ENCODE measurements around the gene PTPRM. TPM values are rescaled to one million over a fixed set of nuclear protein-coding genes. Genes with fewer than 3 reads are reported as not detected.
A peak's percentile ranks its signal among the peaks of the same experiment; 100 is the strongest.

Gene PTPRM
- total RNA-seq, 1 experiment from 2014 or later, result 14.5 TPM

DNA sequence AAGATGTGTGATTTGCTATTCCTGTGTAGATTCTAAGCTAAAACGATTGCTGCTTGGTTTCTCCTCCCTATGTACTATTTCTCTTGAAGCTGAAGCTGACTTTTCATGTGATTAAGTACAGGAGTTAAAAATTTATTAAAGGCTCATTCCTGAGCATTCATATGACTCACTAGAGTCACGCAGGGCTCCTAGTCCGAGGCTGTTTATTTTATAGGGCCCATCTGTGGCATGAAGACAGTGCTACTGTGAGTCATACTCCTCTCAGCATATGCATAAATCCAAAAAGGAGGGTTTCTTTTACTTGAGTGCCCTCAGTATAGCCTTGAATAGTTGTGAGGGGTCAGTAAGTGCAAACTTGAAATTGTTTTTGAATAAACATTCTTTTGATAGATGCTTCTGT lies 378.8 kb downstream of the PTPRM start:
- POLR2A ChIA-PET, result no interaction called here
- BruUV-seq (replicated peaks), result no TSS peak
- H3K79me2 ChIP-seq (ENCODE audit: insufficient read depth, low read length), result no peaks in the 10 kb centered on the region
- peaks cover 19 to 39% of the 10 kb centered on the region in 2 experiments for H3K4me1 ChIP-seq (ENCODE audit: control insufficient read depth in 1 of 2, insufficient read depth in 2 of 2, low read length in 2 of 2)
- H3K27ac ChIP-seq (ENCODE audit: low read depth, low read length), result peak overlapping the region; percentile 43; the same call in 1 of the 2 replicates
- H3K36me3 ChIP-seq (ENCODE audit: control insufficient read depth in 1 of 2, insufficient read depth in 2 of 2, low read length in 2 of 2), result no peaks in the 10 kb centered on the region
- TF ChIP-seq EGR1 (IDR thresholded peaks at IDR 0.05; ENCODE audit: low read depth) (no peak), JUND (IDR thresholded peaks at IDR 0.05) (peak; percentile 52; the same call in 1 of the 2 replicates), SIN3A (IDR thresholded peaks at IDR 0.05; ENCODE audit: low read depth) (no peak), SRF (IDR thresholded peaks at IDR 0.05; ENCODE audit: low read depth) (0 out of 2 replicates have a peak, but pooled peaks have one; percentile 16), CEBPB (IDR thresholded peaks at IDR 0.05; ENCODE audit: low read depth) (no peak), EZH2phosphoT487 (IDR thresholded peaks at IDR 0.05; ENCODE audit: borderline replicate concordance) (no peak), FOSL1 (IDR thresholded peaks at IDR 0.05; ENCODE audit: low read depth) (peak; percentile 63; the same call in 1 of the 2 replicates), TCF7L2 (IDR thresholded peaks at IDR 0.05; ENCODE audit: borderline replicate concordance, extremely low read depth, insufficient read depth, insufficient read length) (no peak), REST (IDR thresholded peaks at IDR 0.05; ENCODE audit: low read depth) (no peak), POLR2A (IDR thresholded peaks at IDR 0.05; ENCODE audit: borderline replicate concordance, extremely low read depth, insufficient read depth, insufficient read length) (no peak), RAD21 (IDR thresholded peaks at IDR 0.05; ENCODE audit: low read depth) (peak; percentile 9; the same call in 1 of the 2 replicates), SP1 (IDR thresholded peaks at IDR 0.05; ENCODE audit: low read depth) (peak; percentile 36; the same call in 1 of the 2 replicates), CBX3 (IDR thresholded peaks at IDR 0.05; ENCODE audit: low read depth) (no peak), ATF3 (IDR thresholded peaks at IDR 0.05) (no peak)
- TF ChIP-seq, protein P1, sequence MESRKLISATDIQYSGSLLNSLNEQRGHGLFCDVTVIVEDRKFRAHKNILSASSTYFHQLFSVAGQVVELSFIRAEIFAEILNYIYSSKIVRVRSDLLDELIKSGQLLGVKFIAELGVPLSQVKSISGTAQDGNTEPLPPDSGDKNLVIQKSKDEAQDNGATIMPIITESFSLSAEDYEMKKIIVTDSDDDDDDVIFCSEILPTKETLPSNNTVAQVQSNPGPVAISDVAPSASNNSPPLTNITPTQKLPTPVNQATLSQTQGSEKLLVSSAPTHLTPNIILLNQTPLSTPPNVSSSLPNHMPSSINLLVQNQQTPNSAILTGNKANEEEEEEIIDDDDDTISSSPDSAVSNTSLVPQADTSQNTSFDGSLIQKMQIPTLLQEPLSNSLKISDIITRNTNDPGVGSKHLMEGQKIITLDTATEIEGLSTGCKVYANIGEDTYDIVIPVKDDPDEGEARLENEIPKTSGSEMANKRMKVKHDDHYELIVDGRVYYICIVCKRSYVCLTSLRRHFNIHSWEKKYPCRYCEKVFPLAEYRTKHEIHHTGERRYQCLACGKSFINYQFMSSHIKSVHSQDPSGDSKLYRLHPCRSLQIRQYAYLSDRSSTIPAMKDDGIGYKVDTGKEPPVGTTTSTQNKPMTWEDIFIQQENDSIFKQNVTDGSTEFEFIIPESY (IDR thresholded peaks at IDR 0.05; ENCODE audit: extremely low read depth, insufficient replicate concordance, low read length), result no peak
- TF ChIP-seq, protein P2, sequence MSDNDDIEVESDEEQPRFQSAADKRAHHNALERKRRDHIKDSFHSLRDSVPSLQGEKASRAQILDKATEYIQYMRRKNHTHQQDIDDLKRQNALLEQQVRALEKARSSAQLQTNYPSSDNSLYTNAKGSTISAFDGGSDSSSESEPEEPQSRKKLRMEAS (IDR thresholded peaks at IDR 0.05), result no peak
- TF ChIP-seq, protein P3, sequence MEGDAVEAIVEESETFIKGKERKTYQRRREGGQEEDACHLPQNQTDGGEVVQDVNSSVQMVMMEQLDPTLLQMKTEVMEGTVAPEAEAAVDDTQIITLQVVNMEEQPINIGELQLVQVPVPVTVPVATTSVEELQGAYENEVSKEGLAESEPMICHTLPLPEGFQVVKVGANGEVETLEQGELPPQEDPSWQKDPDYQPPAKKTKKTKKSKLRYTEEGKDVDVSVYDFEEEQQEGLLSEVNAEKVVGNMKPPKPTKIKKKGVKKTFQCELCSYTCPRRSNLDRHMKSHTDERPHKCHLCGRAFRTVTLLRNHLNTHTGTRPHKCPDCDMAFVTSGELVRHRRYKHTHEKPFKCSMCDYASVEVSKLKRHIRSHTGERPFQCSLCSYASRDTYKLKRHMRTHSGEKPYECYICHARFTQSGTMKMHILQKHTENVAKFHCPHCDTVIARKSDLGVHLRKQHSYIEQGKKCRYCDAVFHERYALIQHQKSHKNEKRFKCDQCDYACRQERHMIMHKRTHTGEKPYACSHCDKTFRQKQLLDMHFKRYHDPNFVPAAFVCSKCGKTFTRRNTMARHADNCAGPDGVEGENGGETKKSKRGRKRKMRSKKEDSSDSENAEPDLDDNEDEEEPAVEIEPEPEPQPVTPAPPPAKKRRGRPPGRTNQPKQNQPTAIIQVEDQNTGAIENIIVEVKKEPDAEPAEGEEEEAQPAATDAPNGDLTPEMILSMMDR (IDR thresholded peaks at IDR 0.05 in 2 of 3, conservative IDR thresholded peaks at IDR 0.05 in 1 of 3; ENCODE audit: borderline replicate concordance in 1 of 3, insufficient read depth in 1 of 3, low read depth in 2 of 3, low read length in 2 of 3), result no peak
- peak; percentile 46 for ATAC-seq
- no peak for DNase-seq (ENCODE audit: low read depth, low spot score)
- intact Hi-C loops (cut with micrococcal nuclease), result loop anchor here (2.0 kb wide), 1 partner anchor 23 kb away; no protein-coding TSS in a partner anchor
- H3K9me2 ChIP-seq (ENCODE audit: insufficient read depth), result no peaks in the 10 kb centered on the region
- H3K9me3 ChIP-seq (ENCODE audit: control insufficient read depth in 1 of 2, insufficient read depth in 1 of 2, low read depth in 1 of 2, low read length in 2 of 2), result no peaks in the 10 kb centered on the region
- CTCF ChIA-PET, result no interaction called here
- H3K4me3 ChIP-seq (replicated peaks in 1 of 2; ENCODE audit: low read depth in 1 of 2, low read length in 2 of 2), result peak overlapping the region in 1 of 2 experiments; percentile 66; a peak in 2 of 4 replicates
- H4K20me1 ChIP-seq (ENCODE audit: insufficient read depth), result no peaks in the 10 kb centered on the region
- no peaks in the 10 kb centered on the region for H3K27me3 ChIP-seq (ENCODE audit: insufficient read depth, low read length)
- peak overlapping the region; percentile 64 for H3K9ac ChIP-seq (ENCODE audit: low read length)
- peak overlapping the region; percentile 96 for H2AFZ ChIP-seq (ENCODE audit: low read depth, low read length, poor library complexity, severe bottlenecking)
- H3K4me2 ChIP-seq (ENCODE audit: low read length), result peak overlapping the region; percentile 86
- RAD21 ChIA-PET (ENCODE audit: low non-redundant PET in 1 of 2, low total read pairs in 2 of 2, uncharacterized antibody in 2 of 2, unreplicated experiment in 2 of 2), result no interaction called here

Data from HCT116 (cell line).